Activated CD8-positive, alpha-beta memory T cell treated with anti-CD3 and anti-CD28 coated beads for 24 hours (primary cell): ENCODE results near the gene CRYGN.

ENCODE experiments used
- DNase-seq: peaks from one replicate; pipeline ENCODE4 v3.0.0-alpha.2; 2020

Gene CRYGN

DNA sequence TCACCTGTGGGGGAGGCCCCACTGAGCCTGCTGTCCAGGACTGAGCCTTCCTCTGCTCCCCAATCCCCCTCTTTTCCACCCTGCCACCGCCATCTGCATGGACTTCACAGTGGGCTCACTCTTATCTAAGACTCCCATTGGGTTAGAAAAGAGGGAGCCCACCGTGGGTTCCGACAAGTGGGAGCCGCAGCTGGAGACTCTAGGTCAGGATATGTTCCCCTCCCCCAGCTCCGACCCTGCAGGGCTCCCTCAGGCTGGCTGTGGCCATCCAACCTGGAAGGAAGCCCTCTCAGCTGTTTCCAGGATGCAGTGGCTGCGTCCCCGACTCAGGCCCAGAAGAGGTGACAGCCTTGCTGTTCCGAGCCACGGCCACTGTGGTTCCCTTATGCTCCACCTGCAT lies 34.9 kb downstream of the CRYGN start:
- DNase-seq, result no peak

DNA sequence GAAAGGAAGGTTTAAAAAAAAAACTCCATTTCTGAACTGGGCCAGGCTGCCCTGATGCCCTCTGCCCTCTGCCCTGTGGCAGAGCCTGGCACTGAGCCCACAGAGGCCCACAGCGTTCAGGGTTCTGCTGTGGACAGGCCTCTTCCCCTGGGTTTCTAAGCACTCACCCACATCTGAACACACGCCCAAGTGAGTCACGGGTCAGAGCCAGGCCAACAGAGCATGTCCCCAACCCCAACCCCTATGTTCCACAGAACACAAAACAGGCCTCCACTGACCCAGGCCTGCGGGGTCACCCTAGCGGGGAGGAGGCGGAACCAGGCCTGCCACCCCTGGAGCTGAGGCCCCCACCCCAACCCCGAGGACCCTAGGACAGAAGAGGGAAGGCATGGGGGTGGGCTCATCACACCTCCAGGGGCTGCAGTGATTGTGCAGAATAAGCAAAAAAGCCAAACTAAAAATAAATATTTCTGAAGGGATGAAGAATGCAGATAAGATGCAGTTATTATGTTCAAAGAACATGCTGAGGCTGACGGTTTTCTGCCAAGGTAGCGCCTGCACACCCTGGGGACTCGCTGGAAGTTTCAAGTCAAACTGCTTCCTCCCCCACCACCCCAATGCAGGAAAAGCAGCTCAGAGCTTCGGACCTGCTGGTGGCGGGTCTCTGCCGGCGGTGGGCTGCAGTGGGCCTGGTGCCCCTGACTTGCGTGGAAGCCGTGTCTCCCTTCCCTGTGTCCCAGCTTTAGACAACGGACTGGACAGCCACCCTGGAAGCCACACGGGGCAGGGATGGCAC lies 35.5 kb downstream of the CRYGN start:
- DNase-seq, result no peak

DNA sequence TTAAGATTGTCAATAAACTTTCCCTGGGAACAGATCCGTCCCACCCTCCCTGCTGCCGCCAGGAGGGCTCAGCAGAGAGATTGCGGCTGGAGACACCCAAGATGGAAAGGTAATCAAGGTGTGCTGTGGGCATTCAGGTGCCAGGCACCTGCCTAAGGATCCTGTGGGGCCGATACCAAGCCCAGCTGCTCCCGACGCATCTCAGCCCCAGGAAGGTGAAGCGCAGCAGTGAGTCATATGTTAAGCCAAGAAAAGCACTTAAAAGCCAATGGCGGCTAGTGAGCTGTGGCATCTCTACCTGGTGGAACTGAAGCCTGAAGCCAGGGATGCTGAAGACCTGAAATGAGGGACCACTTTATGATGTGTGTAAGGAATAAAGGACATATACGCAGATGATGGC lies 36.2 kb downstream of the CRYGN start:
- DNase-seq, result no peak

DNA sequence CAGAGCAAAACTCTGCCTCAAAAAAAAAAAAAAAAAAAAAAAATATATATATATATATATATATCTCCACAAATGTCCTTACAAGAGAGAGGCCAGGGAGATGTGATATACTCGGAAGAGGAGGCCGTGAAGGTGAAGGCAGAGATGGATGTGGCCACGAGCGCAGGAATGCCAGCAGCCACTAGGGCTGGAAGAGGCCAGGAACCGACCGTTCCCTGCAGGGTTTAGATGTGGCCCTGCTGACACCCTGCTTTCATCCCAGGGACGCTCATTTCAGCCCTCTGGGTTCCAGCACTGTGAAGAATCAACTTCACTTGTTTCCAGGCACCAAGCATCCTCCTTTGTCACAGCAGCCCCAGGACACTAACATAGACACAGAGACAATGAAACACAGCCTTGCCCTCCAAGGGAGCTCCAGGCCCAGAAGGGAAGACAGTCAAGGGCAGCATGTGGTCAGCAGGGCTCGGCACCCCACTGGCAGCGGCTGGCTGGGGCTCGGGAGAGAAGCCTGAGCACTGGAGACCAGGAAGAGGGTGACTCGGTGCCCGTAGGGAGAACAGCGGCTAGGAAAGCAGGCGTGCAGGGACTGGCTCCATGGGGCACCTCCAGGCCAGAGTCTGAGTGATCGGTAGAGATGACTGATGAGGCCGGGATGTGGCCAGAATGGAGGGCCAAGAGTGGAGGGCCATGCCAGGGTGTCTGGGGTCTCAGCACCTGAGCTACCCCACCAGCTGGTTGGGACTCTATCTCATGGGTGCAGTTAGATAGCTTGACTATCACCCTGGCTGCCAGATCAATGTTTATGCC lies 37.7 kb downstream of the CRYGN start:
- no peak for DNase-seq

DNA sequence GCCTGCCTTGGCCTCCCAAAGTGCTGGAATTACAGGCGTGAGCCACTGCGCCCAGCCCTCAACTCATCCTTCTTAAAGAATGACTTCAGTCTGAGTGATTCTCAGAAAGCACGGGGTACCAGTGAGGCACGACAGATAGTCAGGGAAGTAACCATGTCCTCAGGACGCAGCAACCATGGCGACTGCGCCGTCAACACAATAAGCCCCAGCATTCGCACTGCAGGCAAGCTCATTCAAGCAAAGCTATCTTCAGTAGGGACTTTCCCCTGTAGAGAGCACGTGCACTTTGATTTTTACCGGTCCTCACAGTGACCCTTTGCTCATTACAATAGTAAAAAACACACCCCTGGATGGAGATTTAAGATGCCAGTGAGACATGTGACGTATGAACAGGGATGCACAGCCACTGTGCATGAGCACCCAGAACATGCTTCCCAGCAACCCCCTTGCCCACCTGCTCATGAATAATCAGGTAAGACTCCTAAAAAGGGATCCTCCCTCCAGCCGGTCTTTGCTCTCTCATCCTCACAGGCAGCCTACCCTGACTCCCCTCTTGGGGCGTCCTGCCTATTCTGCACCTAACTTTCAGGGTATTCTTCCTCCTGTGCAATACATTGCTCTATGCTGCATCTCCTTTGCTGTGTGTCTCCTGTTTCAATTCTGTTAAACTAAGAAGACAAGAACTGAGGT lies 39.2 kb downstream of the CRYGN start:
- DNase-seq, result no peak

DNA sequence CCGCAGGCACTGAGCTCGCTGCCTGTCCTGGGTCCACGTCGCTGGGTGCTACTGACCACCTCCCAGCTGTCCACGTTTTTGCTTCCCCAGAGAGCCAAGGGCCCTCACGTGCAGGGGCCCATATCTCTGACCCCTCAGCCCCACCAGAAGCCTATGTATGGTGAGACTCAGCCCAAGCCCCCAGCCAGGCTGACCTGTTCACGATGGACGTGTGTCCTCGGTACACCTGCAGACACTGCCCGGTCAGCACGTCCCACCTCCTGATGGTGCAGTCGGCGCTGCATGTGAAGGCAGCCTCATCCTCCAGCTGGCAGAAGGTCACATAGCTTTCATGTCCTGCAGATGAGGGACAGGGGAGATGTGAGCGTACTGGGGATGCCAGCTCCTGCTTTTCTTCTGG lies 40.0 kb downstream of the CRYGN start:
- DNase-seq, result no peak

DNA sequence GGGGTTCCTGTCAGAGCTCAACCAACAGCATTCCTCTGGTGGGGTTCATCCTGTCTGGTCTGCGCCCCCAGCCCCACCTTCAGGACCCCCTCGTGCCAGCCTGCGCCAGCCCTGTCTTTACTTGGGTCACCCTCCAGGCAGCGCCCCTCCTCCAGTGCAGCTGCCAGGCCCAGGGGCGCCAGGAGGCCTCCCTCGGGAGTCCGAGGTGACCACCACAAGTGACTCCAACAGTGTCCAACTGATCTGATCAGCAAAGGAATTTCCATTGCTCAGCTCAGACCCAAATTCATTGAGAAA lies 40.7 kb downstream of the CRYGN start:
- DNase-seq, result no peak

DNA sequence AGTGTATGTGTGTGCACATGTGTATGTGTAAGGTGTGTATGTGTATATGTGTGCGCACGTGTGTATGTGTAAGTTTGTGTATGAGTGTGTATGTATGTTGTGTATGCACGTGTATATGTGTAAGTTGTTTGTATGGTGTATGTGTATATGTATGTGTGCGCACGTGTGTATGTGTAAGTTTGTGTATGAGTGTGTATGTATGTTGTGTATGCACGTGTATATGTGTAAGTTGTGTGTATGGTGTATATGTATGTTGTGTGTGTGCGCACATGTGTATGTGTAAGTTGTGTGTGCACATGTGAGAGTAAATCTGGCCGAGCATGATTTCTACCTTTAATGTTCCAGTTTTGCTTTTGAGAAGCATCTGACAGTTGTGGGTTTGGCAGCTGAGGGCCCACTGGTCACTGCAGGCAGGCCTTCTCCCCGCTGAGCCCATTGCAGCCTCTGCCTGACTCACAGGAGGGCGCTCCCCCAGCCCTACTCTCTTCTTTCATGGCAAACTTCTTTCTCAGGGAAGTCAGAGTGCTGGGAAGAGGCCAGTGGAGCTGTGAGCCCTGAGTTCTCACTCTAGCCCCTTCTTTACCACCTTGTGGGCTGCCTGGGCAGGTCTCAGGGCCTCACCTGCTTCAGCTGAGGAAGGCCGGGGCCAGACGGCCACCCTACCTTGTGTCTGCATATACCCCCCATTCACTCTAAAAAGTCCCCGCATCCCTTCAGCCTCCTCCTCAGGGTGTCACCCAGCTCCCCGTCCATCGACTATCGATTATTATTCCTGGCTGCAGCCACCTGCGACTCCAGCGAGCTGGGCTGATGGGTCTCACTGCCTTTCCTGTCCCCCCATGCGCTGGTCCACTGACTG lies 41.3 kb downstream of the CRYGN start:
- no peak for DNase-seq

DNA sequence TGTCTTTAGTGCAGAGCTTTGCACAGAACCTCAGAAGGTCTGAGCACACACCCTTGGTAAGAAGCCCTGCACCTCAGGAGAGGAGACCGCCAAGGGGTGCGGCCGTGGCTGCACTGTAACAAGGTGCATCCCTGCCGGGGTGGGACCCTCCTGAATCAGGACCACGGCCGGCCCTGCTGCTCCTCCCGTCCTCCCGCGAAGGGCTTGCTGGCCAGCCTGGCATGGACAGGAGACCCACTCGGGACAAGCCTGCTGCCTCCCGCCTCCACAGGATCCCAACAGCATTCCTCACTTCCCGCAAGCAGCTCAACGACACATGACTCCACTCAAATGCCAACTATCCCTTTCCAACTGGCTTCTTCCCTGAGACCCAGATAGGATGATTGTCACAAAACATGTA lies 42.9 kb downstream of the CRYGN start:
- DNase-seq, result no peak

DNA sequence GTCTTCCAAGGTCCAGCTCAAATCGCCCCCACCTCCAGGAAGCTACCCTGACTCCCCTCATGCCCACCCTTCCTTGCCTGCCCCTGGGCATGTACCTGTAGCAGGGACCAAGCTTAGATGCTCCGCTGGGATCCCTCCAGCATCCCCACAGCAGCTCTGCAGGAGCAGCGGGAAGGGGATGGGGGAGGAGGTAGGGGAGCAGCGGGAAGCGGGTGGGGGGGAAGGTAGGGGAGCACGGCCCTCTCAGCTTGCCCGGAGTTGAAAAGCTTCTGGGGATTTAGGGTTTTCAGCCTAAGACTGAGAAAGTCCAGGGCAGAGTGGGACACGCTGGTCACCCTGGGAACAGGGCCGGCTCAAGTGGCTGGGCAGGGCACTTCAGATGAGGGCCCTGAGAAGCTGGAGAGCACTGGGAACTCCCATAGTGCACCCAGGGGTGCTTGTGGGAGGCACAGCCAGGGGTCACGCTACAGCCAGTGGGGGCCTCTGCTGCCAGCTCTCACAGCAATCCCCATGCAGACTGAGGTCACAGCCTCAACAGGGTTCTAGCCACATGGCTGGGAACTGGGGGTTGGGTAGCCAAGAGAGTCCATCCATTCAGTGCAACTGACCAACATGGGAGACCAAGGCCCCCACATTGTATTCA lies 43.5 kb downstream of the CRYGN start:
- no peak for DNase-seq

DNA sequence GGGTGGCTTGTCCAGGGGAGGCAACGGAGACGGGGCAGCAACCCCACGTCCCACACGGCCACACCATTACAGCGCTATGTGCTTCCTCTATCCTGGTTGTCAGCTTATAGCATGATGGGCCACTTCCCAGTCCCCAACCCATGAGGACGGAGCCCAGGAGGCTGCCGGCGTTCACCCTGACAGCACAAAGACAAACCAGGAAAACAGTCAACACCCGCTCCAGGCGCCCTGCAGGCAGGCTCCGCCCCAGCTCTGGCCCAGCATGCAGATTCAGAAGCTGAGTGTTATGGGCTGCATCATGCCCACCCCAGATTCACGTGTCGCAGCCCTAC lies 44.9 kb downstream of the CRYGN start:
- no peak for DNase-seq

DNA sequence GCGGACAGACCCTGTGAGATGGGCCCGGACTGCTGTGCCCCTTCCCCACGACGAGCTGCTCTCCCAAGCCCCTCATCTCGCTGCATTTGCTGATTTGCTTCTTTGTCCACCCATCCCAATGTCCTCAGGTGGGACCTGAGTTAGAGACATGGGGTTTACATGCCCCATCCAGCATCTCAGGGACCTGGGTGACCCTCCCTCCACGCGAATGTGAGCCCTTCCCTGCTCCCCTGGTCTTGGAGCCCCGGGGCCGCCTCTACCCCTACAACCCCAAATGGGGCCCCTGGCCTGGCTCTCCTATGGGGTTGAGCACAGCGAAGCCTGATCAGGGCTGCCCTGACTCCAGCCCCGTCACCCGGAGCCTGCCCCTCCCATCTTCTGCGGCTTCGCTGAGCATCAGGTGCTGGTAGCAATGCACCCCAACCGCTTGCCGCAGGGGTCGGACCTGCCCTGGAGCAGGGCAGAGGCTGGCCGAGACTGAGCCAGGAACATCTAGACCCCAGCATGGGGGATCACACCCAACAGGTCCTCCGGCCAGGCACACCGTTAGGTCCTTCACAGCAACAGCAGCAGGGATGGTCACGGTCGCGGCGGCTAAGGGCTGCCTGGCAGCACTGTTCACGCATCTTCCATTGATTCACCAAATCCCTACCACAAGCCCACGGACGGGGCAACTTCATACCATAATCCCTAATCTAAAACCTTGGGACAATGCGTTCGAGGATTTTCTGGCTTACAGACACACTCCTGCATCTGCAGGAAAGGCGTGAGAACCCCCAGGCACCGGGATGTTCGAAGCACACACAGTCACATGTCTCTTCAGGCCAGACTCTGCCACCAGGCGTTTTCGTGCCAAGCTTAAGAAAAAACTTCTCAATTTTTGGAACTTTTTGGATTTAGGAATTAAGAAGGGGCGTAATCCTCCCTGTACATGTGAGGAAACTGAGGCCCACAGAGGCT lies 45.6 kb downstream of the CRYGN start:
- DNase-seq, result no peak

DNA sequence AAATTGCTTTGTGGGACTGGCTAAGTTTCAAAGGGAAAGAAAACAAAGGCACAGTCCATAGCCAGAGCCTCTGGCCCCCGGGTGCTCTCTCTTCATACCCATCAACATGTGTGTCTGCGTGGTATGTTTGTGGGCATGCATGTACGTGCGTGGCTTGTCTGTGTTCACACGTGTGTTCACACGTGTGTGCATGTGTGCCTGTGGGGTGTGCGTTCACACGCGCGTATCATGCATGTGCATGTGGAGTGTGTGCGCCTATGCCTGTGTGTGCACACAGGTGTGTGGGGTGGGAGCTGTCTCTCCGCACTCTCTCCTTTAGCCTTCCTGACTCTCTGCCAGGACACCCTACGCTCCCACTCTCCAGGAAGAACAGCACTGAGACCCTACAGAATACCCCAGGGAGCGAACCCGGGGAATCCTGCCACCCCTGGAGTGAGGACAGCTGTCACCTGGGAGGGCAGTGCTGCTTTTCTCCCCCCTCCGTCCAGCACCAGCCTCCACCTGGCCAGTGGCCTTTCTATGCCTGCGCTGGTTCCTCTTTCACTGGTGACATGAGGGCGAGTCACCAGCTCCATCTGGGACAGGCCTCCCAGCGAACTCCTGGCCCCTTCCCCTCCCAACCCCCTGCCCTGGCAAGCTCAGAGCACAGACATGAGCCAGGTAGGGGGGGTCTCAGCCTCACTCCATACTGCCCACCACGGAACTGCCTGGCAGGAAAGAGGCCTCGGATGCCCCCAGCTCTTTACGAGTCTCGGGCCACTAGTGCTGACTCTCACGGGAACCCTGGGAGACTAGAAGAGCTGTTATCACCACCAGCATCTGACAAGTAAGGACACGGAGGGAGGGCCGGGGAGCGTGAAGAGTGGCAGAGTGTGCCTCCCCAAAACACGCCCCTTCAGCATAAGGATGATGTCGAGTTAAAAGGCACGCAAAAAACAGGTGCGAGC lies 46.6 kb downstream of the CRYGN start:
- DNase-seq, result no peak

DNA sequence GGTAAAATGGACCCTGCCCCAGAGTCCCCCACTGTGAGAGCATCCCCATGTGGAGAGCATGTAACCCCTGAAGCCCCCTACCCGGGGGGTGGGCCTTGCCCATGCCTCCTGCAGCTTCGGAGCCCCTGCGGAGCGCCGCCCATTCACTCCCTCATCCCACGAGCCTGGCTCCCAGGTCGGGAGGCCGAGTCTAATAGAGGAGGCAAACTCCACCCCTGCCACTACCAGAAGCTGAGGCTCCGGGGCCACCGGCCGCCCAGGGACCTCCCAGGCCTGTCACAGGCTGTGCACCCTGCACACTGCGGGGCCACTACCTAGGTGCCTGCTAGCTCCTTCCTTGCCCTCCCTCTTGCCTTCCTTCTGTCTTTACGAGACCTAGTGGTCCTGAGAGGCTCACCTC lies 47.5 kb downstream of the CRYGN start:
- no peak for DNase-seq

DNA sequence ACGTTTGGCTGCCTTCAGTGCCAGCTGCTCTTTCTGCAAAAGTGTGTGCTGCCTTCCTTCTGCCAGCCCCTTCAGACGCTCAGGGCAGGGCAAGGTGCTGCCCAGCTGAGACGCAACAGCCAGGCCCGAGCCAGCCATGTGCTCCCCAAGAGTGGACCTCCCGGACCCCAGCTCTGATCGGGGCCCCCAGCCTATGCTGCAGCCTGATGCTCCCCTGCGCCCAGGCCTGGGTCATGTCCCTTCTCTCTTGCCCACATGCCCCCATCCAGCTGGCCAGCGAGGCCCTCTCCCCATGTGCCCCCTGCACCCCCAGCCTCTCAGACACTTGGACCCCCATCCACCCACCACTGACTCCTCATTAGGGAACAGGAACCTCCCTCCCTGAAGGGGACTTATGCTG lies 47.9 kb downstream of the CRYGN start:
- DNase-seq, result no peak

DNA sequence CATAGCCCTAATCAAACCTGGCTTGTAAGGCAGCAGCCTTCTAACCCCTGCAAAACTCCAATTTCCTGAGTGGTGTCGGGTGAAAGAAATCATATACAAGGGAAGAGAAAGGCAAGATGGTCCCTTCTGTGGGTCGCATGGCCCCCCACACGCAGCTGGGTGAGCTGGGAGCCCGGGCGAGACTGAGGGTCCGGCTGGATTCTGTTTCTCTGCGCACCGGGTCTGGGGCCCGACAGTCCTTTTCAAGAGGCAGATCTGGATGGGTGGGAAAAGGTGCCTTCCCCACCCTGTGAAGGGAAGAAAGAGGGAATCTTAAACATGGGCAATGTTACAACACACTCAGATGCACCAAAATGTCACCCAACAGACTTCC lies 48.6 kb downstream of the CRYGN start:
- no peak for DNase-seq

DNA sequence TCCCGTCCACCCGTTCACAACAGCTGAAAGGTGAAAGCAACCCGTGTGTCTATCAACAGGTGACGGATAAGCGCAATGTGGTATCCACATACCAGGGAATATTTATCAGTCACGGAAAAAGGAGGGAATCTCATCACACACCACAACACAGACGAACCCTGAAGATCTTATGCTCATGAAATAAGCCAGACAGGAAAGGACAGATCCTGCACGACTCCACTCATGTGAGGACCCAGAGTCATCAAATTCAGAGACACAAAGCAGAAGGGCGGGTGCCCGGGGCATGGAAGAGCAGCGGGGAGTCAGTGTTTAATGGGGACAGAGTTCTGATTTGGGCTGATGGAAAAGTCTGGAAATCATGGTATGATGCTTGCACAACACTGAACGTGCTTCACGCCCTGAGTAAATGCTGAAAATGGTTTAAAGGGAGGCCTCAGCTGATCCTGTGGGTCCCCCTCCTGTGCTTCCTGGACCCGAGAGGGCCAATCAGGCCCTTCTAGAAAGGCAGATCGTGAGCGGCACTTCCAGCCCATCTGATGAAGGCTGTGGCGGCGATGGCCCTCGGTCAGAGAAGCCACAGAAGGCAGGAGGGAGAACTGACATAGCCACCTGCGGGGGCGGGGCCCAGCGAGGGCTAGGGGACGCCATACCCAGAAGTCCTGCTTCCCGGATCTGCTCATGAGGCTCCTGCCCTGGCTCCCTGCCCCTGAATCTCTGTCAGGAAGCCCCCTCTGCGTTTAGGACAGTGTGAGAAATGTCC lies 49.2 kb downstream of the CRYGN start:
- no peak for DNase-seq

DNA sequence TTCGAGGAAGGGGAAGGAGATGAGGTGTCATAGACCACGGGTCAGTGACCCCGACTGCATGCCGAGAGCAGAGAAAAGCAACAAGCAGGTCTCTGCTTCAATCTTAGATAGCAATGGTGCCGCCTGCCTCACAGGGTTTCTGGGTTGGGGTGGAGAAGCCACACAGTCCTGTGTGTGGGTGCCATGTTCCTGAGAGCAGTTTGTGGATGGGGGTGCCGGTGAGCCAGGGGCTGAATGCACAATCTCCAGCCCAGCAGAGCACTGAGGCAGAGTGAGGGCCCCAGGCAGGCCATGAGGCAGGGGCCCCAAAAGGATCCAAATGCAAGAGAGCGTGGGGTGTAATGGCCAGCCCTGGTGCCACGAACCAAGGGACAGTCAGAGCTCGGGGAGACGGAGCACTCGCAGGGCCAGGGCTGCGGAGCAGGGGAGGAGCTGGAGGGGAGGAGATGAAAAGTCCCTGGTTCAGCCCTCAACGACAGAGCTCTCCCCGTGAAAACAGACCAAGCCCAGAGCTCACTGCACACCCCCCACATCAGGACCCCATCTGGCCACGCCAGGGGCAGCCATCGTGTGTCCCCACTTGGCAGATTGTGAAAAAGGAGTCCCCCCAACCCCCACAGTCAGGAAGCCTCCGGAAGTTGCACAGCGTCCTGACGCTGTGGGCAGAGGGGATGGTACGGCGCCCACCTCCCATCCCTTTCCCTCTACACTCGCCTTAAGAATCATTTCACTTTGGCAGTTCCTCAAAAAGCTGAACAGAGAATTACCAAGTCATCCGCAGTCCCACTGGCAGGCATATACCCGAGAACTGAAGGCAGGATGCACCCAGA lies 50.0 kb downstream of the CRYGN start:
- DNase-seq, result no peak
